ENCODE data around the gene TOP3A. TPM values are rescaled to one million over a fixed set of nuclear protein-coding genes. Genes with fewer than 3 reads are reported as not detected.

TOP3A gene
- total and polyA plus RNA-seq, 12 donors = 17.8 to 59.6 (median 30.0) TPM

- no peak overlapping the region for H3K27ac ChIP-seq
- TF ChIP-seq CTCF (IDR thresholded peaks at IDR 0.05) = no peak
- TF ChIP-seq POLR2A (IDR thresholded peaks at IDR 0.05) = no peak
- no peak for DNase-seq
- 87 to 91% (median 89%) methylated on average over 10 to 50 of the region's 50 CpGs for WGBS, 4 donors
- H3K9me3 ChIP-seq (replicated peaks in 1 of 3) = no peaks in the 10 kb centered on the region
- peaks cover 0 to 31% of the 10 kb centered on the region in 2 donors for H3K36me3 ChIP-seq (replicated peaks in 1 of 2)
- H3K4me1 ChIP-seq (replicated peaks in 1 of 2) = peaks cover 24 to 35% of the 10 kb centered on the region in 2 donors
- intact Hi-C loops (cut with DNase I) = no loop called here
- H3K4me3 ChIP-seq = no peak overlapping the region
- no peaks in the 10 kb centered on the region for H3K27me3 ChIP-seq
Measured at GRCh38 chr17:18263885-18264682, 50.7 kb downstream of the TOP3A start.

GRCh38 chr17:18262641-18263040, 52.2 kb downstream of the TOP3A start:
- Histone ChIP-seq H3K36me3 (replicated peaks in 1 of 2) (peaks cover 0 to 31% of the 10 kb centered on the region in 2 donors), H3K9me3 (replicated peaks in 1 of 3) (no peaks in the 10 kb centered on the region), H3K27me3 (no peaks in the 10 kb centered on the region), H3K4me1 (replicated peaks in 1 of 2) (peaks cover 26 to 36% of the 10 kb centered on the region in 2 donors), H3K4me3 (no peak overlapping the region), H3K27ac (peak overlapping the region in 3 of 5 donors; percentile 92 to 96 (median 94))
- intact Hi-C loops (cut with DNase I) = no loop called here
- 63 to 76% (median 73%) methylated on average over 11 to 12 of the region's 12 CpGs for WGBS, 4 donors
- TF ChIP-seq POLR2A (IDR thresholded peaks at IDR 0.05) (no peak), CTCF (IDR thresholded peaks at IDR 0.05) (no peak)
- DNase-seq = peak; percentile 57 to 88 (median 84)

- DNase-seq = no peak
- no peak for TF ChIP-seq POLR2A (IDR thresholded peaks at IDR 0.05)
- no peak for TF ChIP-seq CTCF (IDR thresholded peaks at IDR 0.05)
- intact Hi-C loops (cut with DNase I) = no loop called here
Measured at GRCh38 chr17:18262111-18262510, 52.7 kb downstream of the TOP3A start.

GRCh38 chr17:18261659-18262058, 53.1 kb downstream of the TOP3A start:
- TF ChIP-seq POLR2A (IDR thresholded peaks at IDR 0.05) (no peak), CTCF (IDR thresholded peaks at IDR 0.05) (no peak)
- no peak for DNase-seq
- Histone ChIP-seq H3K27me3 (no peaks in the 10 kb centered on the region), H3K4me1 (replicated peaks in 1 of 2) (peaks cover 36 to 46% of the 10 kb centered on the region in 2 donors), H3K4me3 (peak overlapping the region in 1 of 4 donors; percentile 90), H3K27ac (peak overlapping the region in 4 of 5 donors; percentile 91 to 96 (median 93)), H3K9me3 (replicated peaks in 1 of 3) (no peaks in the 10 kb centered on the region), H3K36me3 (replicated peaks in 1 of 2) (peaks cover 0 to 33% of the 10 kb centered on the region in 2 donors)
- intact Hi-C loops (cut with DNase I) = no loop called here
- 82 to 100% (median 88%) methylated on average over 1 to 3 of the region's 3 CpGs for WGBS, 4 donors

More at GRCh38 chr17:18262111-18262510, 52.7 kb downstream of the TOP3A start:
- Histone ChIP-seq H3K27ac (peak overlapping the region in 4 of 5 donors; percentile 91 to 96 (median 93)), H3K27me3 (no peaks in the 10 kb centered on the region), H3K36me3 (replicated peaks in 1 of 2) (peaks cover 0 to 31% of the 10 kb centered on the region in 2 donors), H3K4me1 (replicated peaks in 1 of 2) (peaks cover 31 to 41% of the 10 kb centered on the region in 2 donors), H3K9me3 (replicated peaks in 1 of 3) (no peaks in the 10 kb centered on the region), H3K4me3 (no peak overlapping the region)
- WGBS, 4 donors = 63 to 76% methylated on average over 2 of the region's 2 CpGs; no CpG with 5 or more reads in 2 of the 4 donors
